ENCODE results near the gene CD27.

Gene CD27

GRCh38 chr12:6434205-6435140 is 10.3 kb upstream of the CD27 start:
- no peak for DNase-seq (ENCODE audit: low read depth)

- no peak for DNase-seq (ENCODE audit: low read depth)
Observed at GRCh38 chr12:6435961-6436715, 8.6 kb upstream of the CD27 start.

GRCh38 chr12:6437586-6437985 is 7.2 kb upstream of the CD27 start:
- no peak for DNase-seq (ENCODE audit: low read depth)

- DNase-seq (ENCODE audit: low read depth), result no peak
Observed at GRCh38 chr12:6438345-6438744, 6.4 kb upstream of the CD27 start.

GRCh38 chr12:6440391-6440790 is 4.4 kb upstream of the CD27 start:
- DNase-seq (ENCODE audit: low read depth), result no peak

GRCh38 chr12:6442836-6443235 is 1.9 kb upstream of the CD27 start:
- no peak for DNase-seq (ENCODE audit: low read depth)

GRCh38 chr12:6443361-6443983 is 1.3 kb upstream of the CD27 start:
- no peak for DNase-seq (ENCODE audit: low read depth)

- no peak for DNase-seq (ENCODE audit: low read depth)
Observed at GRCh38 chr12:6444031-6444430, 724 bp upstream of the CD27 start.

- DNase-seq (ENCODE audit: low read depth), result no peak
Observed at GRCh38 chr12:6450091-6450868, 5.5 kb downstream of the CD27 start.

GRCh38 chr12:6450869-6451347 is 6.2 kb downstream of the CD27 start:
- no peak for DNase-seq (ENCODE audit: low read depth)

- peak; percentile 44 for DNase-seq (ENCODE audit: low read depth)
Observed at GRCh38 chr12:6451348-6452244, 6.8 kb downstream of the CD27 start, which contains the start of gene TAPBPL. Gene TAPBPL, plus strand, starts transcription at chr12:6452042. Its CDS starts 207 bp downstream, at chr12:6452249.

- no peak for DNase-seq (ENCODE audit: low read depth)
Observed at GRCh38 chr12:6452245-6452943, 7.6 kb downstream of the CD27 start.

- DNase-seq (ENCODE audit: low read depth), result no peak
Observed at GRCh38 chr12:6452944-6453630, 8.3 kb downstream of the CD27 start.

- no peak for DNase-seq (ENCODE audit: low read depth)
Observed at GRCh38 chr12:6457220-6457945, 12.6 kb downstream of the CD27 start.

- no peak for DNase-seq (ENCODE audit: low read depth)
Observed at GRCh38 chr12:6458281-6459003, 13.7 kb downstream of the CD27 start.

- no peak for DNase-seq (ENCODE audit: low read depth)
Observed at GRCh38 chr12:6459004-6459337, 14.2 kb downstream of the CD27 start.

GRCh38 chr12:6460751-6461371 is 16.1 kb downstream of the CD27 start:
- DNase-seq (ENCODE audit: low read depth), result no peak

Data from non-pigmented ciliary epithelial cell (primary cell).